ENCODE results near the gene BCL10.

DNA sequence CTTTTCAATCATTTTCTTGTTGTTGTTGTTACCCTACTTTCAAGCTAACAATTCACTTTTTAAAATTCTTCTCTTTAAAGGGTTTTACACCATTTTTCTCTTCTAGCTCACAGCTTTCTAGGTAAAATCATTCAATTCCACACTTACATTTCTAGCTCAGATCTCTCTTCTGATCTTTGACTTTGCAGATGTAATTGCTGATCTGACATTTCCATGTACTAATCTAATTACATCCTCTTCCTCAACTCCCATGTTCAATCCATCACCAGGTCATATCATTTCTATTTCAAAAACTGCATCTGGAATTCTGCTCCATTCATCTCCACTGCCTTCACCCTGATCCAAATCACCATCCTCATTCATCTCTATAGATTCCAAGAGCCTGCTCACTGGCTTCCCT is 3.0 kb downstream of the BCL10 start:
- TF ChIP-seq EP300 (IDR thresholded peaks at IDR 0.05) (no peak), POLR2A (IDR thresholded peaks at IDR 0.05) (no peak)

Measured in tibial nerve (tissue), 3 donors.